Cardiac muscle cell (in vitro differentiated cells and primary cell): ENCODE measurements around the gene PIP4K2A. TPM values are rescaled to one million over a fixed set of nuclear protein-coding genes. Genes with fewer than 3 reads are reported as not detected.

ENCODE experiments used
- DNase-seq, 2 donors: peaks; one replicate each; pipeline versions ENCODE4 v3.0.0 to v3.0.0-alpha.2; 2010 to 2017; ENCODE audit warnings: low read depth in 1 of 2, low spot score in 1 of 2
- H3K27ac ChIP-seq: fragments of 200-600 bp; sonication (generic); 2 replicates; pipeline ENCODE4 v1.5.1; 2016
- H3K27me3 ChIP-seq: fragments of 200-600 bp; sonication (generic); 2 replicates; pipeline ENCODE4 v1.6.0; 2016; ENCODE audit warnings: control low read depth
- H3K36me3 ChIP-seq: fragments of 200-600 bp; sonication (generic); 2 replicates; pipeline ENCODE4 v1.5.1; 2016; ENCODE audit warnings: control low read depth
- H3K4me1 ChIP-seq: fragments of 200-600 bp; sonication (generic); 2 replicates; pipeline ENCODE4 v1.8.1; 2017; ENCODE audit warnings: low read depth, mild to moderate bottlenecking, mixed run types
- H3K4me3 ChIP-seq: fragments of 200-600 bp; sonication (generic); 2 replicates; pipeline ENCODE4 v1.5.1; 2016; ENCODE audit warnings: mild to moderate bottlenecking
- H3K9me3 ChIP-seq: fragments of 200-600 bp; sonication (generic); 2 replicates; pipeline ENCODE4 v1.5.1; 2017; ENCODE audit warnings: low read depth, mild to moderate bottlenecking, control low read depth
- polyA plus RNA-seq: library from polyadenylated mRNA; unstranded; fragments of >200 nt; fragmentation: Nextera tagmentation; extraction: Ambion mirVana; gene quantifications from 2 replicates; pipeline ENCODE4 v1.2.1, GENCODE V29; 2016
- total RNA-seq: library from RNA; depleted of rRNA; stranded (reverse); fragments of >200 nt; gene quantifications from 2 replicates; pipeline ENCODE4 v1.2.3, GENCODE V29; 2016
- TF ChIP-seq, protein P1 (sequence below): IDR thresholded peaks from 2 replicates; pipeline ENCODE4 v1.5.1; 2012; ENCODE audit warnings: low read depth, mild to moderate bottlenecking, low read length

PIP4K2A gene
- total and polyA plus RNA-seq, 2 experiments from 2014 or later: 12.1 to 23.9 TPM

DNA sequence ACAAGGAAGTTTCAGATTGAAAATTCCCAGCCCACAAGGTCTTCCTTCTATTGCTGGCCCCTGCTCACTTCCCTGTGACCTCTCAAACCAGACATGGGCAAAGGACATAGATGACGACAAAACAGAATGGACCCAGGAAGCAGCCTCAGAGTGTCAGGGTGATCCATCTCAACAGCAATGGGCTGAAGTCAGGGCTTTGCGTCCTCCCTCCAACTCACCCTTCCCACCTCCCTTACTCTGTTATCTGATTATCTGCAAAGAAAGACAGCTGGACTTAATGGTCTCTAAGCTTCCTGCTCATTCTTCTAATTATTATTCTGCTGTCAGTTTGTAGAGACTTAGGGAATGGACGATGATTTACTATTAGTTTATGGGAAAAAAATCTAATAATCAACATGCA lies 115.9 kb downstream of the PIP4K2A start:
- H3K4me1 ChIP-seq: peaks cover 14% of the 10 kb centered on the region

DNA sequence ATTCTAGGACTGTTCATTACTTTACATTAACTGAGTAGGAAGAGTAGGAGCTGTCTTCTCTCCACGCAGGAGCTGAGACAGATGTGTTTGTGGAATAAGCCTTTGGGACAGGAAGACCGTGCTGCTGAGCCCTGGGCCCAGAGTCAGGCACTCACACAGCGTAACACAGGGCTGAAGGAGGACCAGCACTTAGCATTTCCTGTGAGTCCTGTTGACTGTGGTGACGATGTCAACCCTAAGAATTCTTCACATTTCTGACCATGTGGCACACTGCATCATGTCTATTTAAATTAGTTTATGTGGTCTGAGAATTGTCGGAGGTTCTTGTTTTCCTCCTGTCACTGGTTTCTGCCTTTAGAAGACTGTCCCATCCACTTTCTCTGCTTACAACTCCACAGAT lies 117.2 kb downstream of the PIP4K2A start:
- DNase-seq: no peak
- no peaks in the 10 kb centered on the region for H3K9me3 ChIP-seq
- H3K27ac ChIP-seq: peak overlapping the region; percentile 10
- H3K36me3 ChIP-seq: no peaks in the 10 kb centered on the region
- no peaks in the 10 kb centered on the region for H3K27me3 ChIP-seq
- peaks cover 14% of the 10 kb centered on the region for H3K4me1 ChIP-seq
- H3K4me3 ChIP-seq: no peak overlapping the region
- TF ChIP-seq, protein P1, sequence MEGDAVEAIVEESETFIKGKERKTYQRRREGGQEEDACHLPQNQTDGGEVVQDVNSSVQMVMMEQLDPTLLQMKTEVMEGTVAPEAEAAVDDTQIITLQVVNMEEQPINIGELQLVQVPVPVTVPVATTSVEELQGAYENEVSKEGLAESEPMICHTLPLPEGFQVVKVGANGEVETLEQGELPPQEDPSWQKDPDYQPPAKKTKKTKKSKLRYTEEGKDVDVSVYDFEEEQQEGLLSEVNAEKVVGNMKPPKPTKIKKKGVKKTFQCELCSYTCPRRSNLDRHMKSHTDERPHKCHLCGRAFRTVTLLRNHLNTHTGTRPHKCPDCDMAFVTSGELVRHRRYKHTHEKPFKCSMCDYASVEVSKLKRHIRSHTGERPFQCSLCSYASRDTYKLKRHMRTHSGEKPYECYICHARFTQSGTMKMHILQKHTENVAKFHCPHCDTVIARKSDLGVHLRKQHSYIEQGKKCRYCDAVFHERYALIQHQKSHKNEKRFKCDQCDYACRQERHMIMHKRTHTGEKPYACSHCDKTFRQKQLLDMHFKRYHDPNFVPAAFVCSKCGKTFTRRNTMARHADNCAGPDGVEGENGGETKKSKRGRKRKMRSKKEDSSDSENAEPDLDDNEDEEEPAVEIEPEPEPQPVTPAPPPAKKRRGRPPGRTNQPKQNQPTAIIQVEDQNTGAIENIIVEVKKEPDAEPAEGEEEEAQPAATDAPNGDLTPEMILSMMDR: no peak

More for the DNA sequence above, 115.9 kb downstream of the PIP4K2A start:
- Histone ChIP-seq H3K9me3 (no peaks in the 10 kb centered on the region), H3K4me3 (no peak overlapping the region), H3K36me3 (no peaks in the 10 kb centered on the region), H3K27ac (no peak overlapping the region), H3K27me3 (no peaks in the 10 kb centered on the region)
- no peak for DNase-seq
- TF ChIP-seq, protein P1: no peak

DNA sequence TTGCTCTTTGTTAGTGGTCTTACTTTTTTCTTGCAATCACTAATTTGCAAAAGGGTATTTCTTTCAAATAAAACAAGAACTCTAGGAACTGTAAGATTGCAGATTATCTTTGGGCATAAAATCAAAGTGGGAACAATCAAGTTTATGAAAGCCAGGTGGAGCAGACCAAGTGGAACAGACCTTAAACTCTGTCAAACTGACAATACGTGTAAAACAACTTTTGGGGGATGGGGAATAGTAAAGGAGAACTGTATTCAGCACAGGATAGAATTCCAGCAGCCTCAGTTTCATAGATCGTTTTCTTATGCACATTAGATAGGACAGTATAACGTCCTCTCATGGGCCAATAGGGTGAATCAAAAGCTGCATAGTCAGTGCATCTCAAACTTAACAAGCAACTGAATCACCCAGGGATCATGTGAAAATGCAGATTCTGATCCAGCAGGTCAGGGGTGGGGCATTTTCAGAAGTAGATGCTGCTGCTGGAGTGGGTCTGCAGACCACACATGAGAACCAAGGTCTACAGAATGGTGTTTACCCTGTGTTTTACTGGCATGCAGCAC lies 120.7 kb downstream of the PIP4K2A start:
- TF ChIP-seq, protein P1: no peak
- Histone ChIP-seq H3K9me3 (no peaks in the 10 kb centered on the region), H3K27ac (no peak overlapping the region), H3K36me3 (no peaks in the 10 kb centered on the region), H3K4me1 (peaks cover 14% of the 10 kb centered on the region), H3K4me3 (no peak overlapping the region), H3K27me3 (no peaks in the 10 kb centered on the region)
- DNase-seq: no peak

DNA sequence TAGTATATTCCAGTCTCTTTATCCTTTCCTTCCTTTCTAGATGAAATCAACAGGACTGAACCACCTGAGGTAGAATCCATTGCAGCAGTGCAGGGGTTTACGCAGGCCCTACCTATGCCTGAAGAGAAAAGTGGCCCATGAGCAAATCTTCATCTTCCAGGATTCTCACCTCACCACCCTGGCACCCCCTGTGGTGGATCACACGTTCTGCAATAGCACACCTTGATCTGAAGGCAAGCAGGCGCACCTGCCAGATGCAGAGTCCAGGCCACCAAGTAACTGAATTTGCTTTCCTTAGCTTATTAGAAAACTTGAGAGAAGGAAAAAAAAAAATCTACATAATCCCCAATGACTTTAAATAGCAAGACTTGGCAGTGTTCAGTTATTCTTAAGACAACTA lies 121.4 kb downstream of the PIP4K2A start:
- Histone ChIP-seq H3K27ac (no peak overlapping the region), H3K36me3 (no peaks in the 10 kb centered on the region), H3K4me3 (no peak overlapping the region), H3K27me3 (no peaks in the 10 kb centered on the region), H3K9me3 (no peaks in the 10 kb centered on the region), H3K4me1 (peaks cover 14% of the 10 kb centered on the region)
- TF ChIP-seq, protein P1: no peak
- DNase-seq: no peak

DNA sequence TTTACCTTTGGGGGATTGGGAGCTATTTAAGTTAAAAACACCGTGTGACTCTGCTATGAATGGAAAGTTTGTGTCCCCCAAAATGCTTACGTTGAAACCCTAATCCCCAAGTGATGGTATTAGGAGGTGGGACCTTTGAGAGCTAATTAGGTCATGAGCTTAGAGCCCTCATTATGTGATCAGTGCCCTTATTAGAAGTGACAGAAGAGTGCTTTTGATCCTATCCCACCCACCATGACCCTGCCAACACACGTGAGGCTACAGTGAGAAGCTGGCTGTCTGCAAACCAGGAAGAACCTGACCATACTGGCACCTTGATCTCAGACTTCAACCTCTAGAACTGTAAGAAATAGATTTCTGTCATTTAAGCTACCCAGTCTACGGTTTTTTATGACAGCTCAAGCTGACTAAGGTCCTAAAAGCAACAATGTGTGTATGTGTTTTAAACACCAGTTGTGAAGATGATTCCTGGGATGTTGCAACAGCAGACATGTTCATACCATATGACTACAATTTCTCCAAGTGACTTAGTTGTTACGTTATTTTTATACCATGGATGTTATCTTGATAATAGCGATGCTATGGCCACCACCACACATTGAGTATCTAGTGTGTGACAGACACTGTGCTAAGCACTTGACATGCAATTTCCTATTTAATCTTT lies 124.4 kb downstream of the PIP4K2A start:
- H3K36me3 ChIP-seq: no peaks in the 10 kb centered on the region
- H3K27ac ChIP-seq: no peak overlapping the region
- TF ChIP-seq, protein P1: no peak
- no peak overlapping the region for H3K4me3 ChIP-seq
- no peaks in the 10 kb centered on the region for H3K4me1 ChIP-seq
- no peaks in the 10 kb centered on the region for H3K27me3 ChIP-seq
- DNase-seq: no peak
- no peaks in the 10 kb centered on the region for H3K9me3 ChIP-seq
